ENCODE data around the gene NDUFB8.

GRCh38 chr10:100524206-100524605, 5.5 kb downstream of the NDUFB8 start:
- TF ChIP-seq, protein P1, sequence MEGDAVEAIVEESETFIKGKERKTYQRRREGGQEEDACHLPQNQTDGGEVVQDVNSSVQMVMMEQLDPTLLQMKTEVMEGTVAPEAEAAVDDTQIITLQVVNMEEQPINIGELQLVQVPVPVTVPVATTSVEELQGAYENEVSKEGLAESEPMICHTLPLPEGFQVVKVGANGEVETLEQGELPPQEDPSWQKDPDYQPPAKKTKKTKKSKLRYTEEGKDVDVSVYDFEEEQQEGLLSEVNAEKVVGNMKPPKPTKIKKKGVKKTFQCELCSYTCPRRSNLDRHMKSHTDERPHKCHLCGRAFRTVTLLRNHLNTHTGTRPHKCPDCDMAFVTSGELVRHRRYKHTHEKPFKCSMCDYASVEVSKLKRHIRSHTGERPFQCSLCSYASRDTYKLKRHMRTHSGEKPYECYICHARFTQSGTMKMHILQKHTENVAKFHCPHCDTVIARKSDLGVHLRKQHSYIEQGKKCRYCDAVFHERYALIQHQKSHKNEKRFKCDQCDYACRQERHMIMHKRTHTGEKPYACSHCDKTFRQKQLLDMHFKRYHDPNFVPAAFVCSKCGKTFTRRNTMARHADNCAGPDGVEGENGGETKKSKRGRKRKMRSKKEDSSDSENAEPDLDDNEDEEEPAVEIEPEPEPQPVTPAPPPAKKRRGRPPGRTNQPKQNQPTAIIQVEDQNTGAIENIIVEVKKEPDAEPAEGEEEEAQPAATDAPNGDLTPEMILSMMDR (IDR thresholded peaks at IDR 0.05) = no peak
- TF ChIP-seq POLR2A (IDR thresholded peaks at IDR 0.05) = no peak

All from Peyer's patch (tissue), 4 donors.